K562 (cell line): ENCODE data around the gene VDAC1. TPM values are rescaled to one million over a fixed set of nuclear protein-coding genes. Genes with fewer than 3 reads are reported as not detected.

Source experiments
- ASH1L ChIP-seq: fragments of 450-650 bp; IDR thresholded peaks from 2 replicates; pipeline ENCODE4 v1.6.1; 2018; ENCODE audit warnings: borderline replicate concordance, mild to moderate bottlenecking, low read depth; ENCODE audit not compliant: partially characterized antibody
- CBX5 ChIP-seq: IDR thresholded peaks from 2 replicates; pipeline ENCODE4 v1.6.1; 2014; ENCODE audit warnings: low read depth, borderline replicate concordance
- CLOCK ChIP-seq: fragments of 250-450 bp; sonication (Bioruptor Pico); IDR thresholded peaks from 2 replicates; pipeline ENCODE4 v1.4.0; 2020; ENCODE audit warnings: mild to moderate bottlenecking, moderate library complexity, borderline replicate concordance
- CSDE1 ChIP-seq, 2 experiments: fragments of 450-650 bp; IDR thresholded peaks; 2 replicates each; pipeline ENCODE4 v1.6.1; 2016; ENCODE audit warnings: mild to moderate bottlenecking in 1 of 2
- ETV6 ChIP-seq, 3 experiments: fragments of 150-350 bp in 1 of 3; sonication (generic) in 1 of 3; formaldehyde crosslinking in 1 of 3; IDR thresholded peaks; 2 replicates each; pipeline versions ENCODE4 v1.6.1 to v1.8.0; 2014 to 2022; ENCODE audit warnings: borderline replicate concordance in 2 of 3, low read depth in 2 of 3, antibody characterized with exemption in 1 of 3, low read length in 1 of 3, mild to moderate bottlenecking in 1 of 3, missing genetic modification reagents in 1 of 3
- GABPB2 ChIP-seq: fragments of 250-450 bp; sonication (Bioruptor Pico); conservative IDR thresholded peaks from 2 replicates; pipeline ENCODE4 v1.5.1; 2021; ENCODE audit warnings: mild to moderate bottlenecking
- HCFC1 ChIP-seq: IDR thresholded peaks from 2 replicates; pipeline ENCODE4 v1.6.1; 2012; ENCODE audit warnings: low read depth, low read length, improper control_type of control experiment
- KAT8 ChIP-seq: fragments of 450-650 bp; IDR thresholded peaks from 2 replicates; pipeline ENCODE4 v1.6.1; 2016; ENCODE audit warnings: low read depth, mild to moderate bottlenecking
- MAFG ChIP-seq: fragments of 450-650 bp; conservative IDR thresholded peaks from 2 replicates; pipeline ENCODE4 v1.6.1; 2016; ENCODE audit warnings: missing genetic modification characterization, missing compliant biosample characterization
- MYNN ChIP-seq, 2 experiments: sonication (generic); formaldehyde crosslinking in 1 of 2; IDR thresholded peaks; 2 replicates each; pipeline versions ENCODE4 v1.5.0 to v1.6.1; 2016 to 2020; ENCODE audit warnings: antibody characterized with exemption in 1 of 2, missing genetic modification reagents in 1 of 2
- NCOA6 ChIP-seq: fragments of 450-650 bp; IDR thresholded peaks from 2 replicates; pipeline ENCODE4 v1.6.1; 2017; ENCODE audit warnings: mild to moderate bottlenecking
- NEUROD1 ChIP-seq: fragments of 150-350 bp; IDR thresholded peaks from 2 replicates; pipeline ENCODE4 v1.6.1; 2014; ENCODE audit warnings: borderline replicate concordance, low read length, low read depth; ENCODE audit not compliant: partially characterized antibody
- NR2C1 ChIP-seq, 2 experiments: fragments of 450-650 bp; IDR thresholded peaks; 2 replicates each; pipeline ENCODE4 v1.6.1; 2017; ENCODE audit warnings: mild to moderate bottlenecking in 2 of 2, antibody characterized with exemption in 1 of 2, inconsistent platforms in 1 of 2, missing compliant biosample characterization in 1 of 2, missing genetic modification characterization in 1 of 2
- OTX1 ChIP-seq: fragments of 450-650 bp; formaldehyde crosslinking; IDR thresholded peaks from 2 replicates; pipeline ENCODE4 v1.4.0; 2022; ENCODE audit warnings: mild to moderate bottlenecking
- POLR3G ChIP-seq: IDR thresholded peaks from 2 replicates; pipeline ENCODE4 v1.6.1; 2011; ENCODE audit not compliant: insufficient read length, insufficient replicate concordance; ENCODE audit errors: extremely low read depth
- SRSF7 ChIP-seq: fragments of 200-400 bp; formaldehyde crosslinking; optimal IDR thresholded peaks from 2 replicates; pipeline ENCODE3; 2017; ENCODE audit warnings: mild to moderate bottlenecking, low read depth, low read length
- STAG1 ChIP-seq: sonication (generic); formaldehyde crosslinking; IDR thresholded peaks from 2 replicates; pipeline ENCODE4 v1.5.0; 2020; ENCODE audit warnings: missing genetic modification reagents, borderline replicate concordance
- TAF15 ChIP-seq: fragments of 200-400 bp; formaldehyde crosslinking; IDR thresholded peaks from 2 replicates; pipeline ENCODE4 v1.6.1; 2017; ENCODE audit warnings: mild to moderate bottlenecking, low read depth, low read length, moderate library complexity
- XRCC4 ChIP-seq: IDR thresholded peaks from one replicate; pipeline ENCODE4 v1.6.1; 2011; ENCODE audit not compliant: insufficient read depth, insufficient read length; ENCODE audit errors: extremely low read depth
- YBX1 ChIP-seq: fragments of 450-650 bp; IDR thresholded peaks from 2 replicates; pipeline ENCODE4 v1.7.1; 2016; ENCODE audit warnings: mild to moderate bottlenecking
- ZNF79 ChIP-seq: fragments of 250-450 bp; sonication (Bioruptor Pico); IDR thresholded peaks from 2 replicates; pipeline ENCODE4 v1.4.0; 2020; ENCODE audit warnings: low read depth, mild to moderate bottlenecking, moderate library complexity
- polyA plus RNA-seq, 8 experiments: library from polyadenylated mRNA; depleted of rRNA in 4 of 8; stranded (reverse) in 5 of 8; unstranded in 3 of 8; fragments of >200 nt; fragmentation: Nextera tagmentation in 2 of 8; fragmentation: Illumina TruSeq in 1 of 8; extraction: Ambion mirVana in 2 of 8; extraction: Trizol in 1 of 8; gene quantifications; 2 replicates each; pipeline versions ENCODE4 v1.2.1 to v1.2.3, GENCODE V29; 2011 to 2014; ENCODE audit warnings: inconsistent platforms in 1 of 8, missing spikeins in 1 of 8
- total RNA-seq, 7 experiments: library from RNA; depleted of rRNA in 6 of 7; stranded (reverse); fragments of >200 nt in 6 of 7; fragmentation: Illumina TruSeq in 2 of 7; extraction: Trizol in 2 of 7; gene quantifications; 2 replicates each; pipeline versions ENCODE4 v1.2.1 to v1.2.3, GENCODE V29; 2011 to 2021; ENCODE audit warnings: low replicate concordance in 1 of 7
- TF ChIP-seq, protein P1 (sequence below): fragments of 250-450 bp; sonication (Bioruptor Pico); IDR thresholded peaks from 2 replicates; pipeline ENCODE4 v1.8.0; 2022; ENCODE audit warnings: moderate library complexity, mild to moderate bottlenecking, inconsistent platforms
- TF ChIP-seq, protein P2 (sequence below): fragments of 450-650 bp; IDR thresholded peaks from 2 replicates; pipeline ENCODE4 v1.6.1; 2016; ENCODE audit warnings: missing biosample characterization, missing genetic modification characterization
- TF ChIP-seq, protein P3 (sequence below): sonication (generic); formaldehyde crosslinking; IDR thresholded peaks from 2 replicates; pipeline ENCODE4 v1.8.0; 2022; ENCODE audit warnings: mild to moderate bottlenecking, missing genetic modification reagents

VDAC1 gene
- total and polyA plus RNA-seq, 9 of the 15 experiments (the other 6 are each of a cell fraction or from before 2014, with no cell fraction given), result 168 to 366 (median 293) TPM

- TF ChIP-seq NR2C1 (IDR thresholded peaks at IDR 0.05), result no peak
- peak; percentile 64 for TF ChIP-seq NR2C1 (tag; IDR thresholded peaks at IDR 0.05)
- no peak for TF ChIP-seq ZNF79 (CRISPR knock-in tag)
- TF ChIP-seq SRSF7, result no peak
- no peak for TF ChIP-seq MAFG (tag)
- TF ChIP-seq MYNN (IDR thresholded peaks at IDR 0.05), result peak; percentile 90
- TF ChIP-seq MYNN (CRISPR knock-in tag; IDR thresholded peaks at IDR 0.05), result no peak
- TF ChIP-seq, protein P1, sequence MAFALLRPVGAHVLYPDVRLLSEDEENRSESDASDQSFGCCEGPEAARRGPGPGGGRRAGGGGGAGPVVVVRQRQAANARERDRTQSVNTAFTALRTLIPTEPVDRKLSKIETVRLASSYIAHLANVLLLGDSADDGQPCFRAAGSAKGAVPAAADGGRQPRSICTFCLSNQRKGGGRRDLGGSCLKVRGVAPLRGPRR (CRISPR knock-in tag), result no peak
- no peak for TF ChIP-seq ASH1L
- TF ChIP-seq STAG1 (CRISPR knock-in tag), result no peak
- TF ChIP-seq CLOCK, result no peak
- no peak for TF ChIP-seq TAF15
- TF ChIP-seq YBX1, result no peak
- no peak for TF ChIP-seq NCOA6
- no peak for TF ChIP-seq KAT8
- TF ChIP-seq OTX1 (CRISPR knock-in tag), result no peak
- no peak for TF ChIP-seq CSDE1 (IDR thresholded peaks at IDR 0.05)
- TF ChIP-seq GABPB2 (CRISPR knock-in tag), result no peak
- TF ChIP-seq XRCC4, result no peak
- no peak for TF ChIP-seq CBX5
- TF ChIP-seq, protein P2, sequence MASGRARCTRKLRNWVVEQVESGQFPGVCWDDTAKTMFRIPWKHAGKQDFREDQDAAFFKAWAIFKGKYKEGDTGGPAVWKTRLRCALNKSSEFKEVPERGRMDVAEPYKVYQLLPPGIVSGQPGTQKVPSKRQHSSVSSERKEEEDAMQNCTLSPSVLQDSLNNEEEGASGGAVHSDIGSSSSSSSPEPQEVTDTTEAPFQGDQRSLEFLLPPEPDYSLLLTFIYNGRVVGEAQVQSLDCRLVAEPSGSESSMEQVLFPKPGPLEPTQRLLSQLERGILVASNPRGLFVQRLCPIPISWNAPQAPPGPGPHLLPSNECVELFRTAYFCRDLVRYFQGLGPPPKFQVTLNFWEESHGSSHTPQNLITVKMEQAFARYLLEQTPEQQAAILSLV, result 0 out of 2 replicates have a peak, but pooled peaks have one; percentile 14
- TF ChIP-seq, protein P3, sequence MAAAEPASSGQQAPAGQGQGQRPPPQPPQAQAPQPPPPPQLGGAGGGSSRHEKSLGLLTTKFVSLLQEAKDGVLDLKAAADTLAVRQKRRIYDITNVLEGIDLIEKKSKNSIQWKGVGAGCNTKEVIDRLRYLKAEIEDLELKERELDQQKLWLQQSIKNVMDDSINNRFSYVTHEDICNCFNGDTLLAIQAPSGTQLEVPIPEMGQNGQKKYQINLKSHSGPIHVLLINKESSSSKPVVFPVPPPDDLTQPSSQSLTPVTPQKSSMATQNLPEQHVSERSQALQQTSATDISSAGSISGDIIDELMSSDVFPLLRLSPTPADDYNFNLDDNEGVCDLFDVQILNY, result no peak
- no peak for TF ChIP-seq HCFC1
- no peak for TF ChIP-seq POLR3G
- peak; percentile 79 for TF ChIP-seq NEUROD1
- TF ChIP-seq ETV6 (IDR thresholded peaks at IDR 0.05; ENCODE audit: borderline replicate concordance in 1 of 2, low read depth in 2 of 2, low read length in 1 of 2), result no peak
- no peak for TF ChIP-seq ETV6 (CRISPR knock-in tag; IDR thresholded peaks at IDR 0.05; ENCODE audit: borderline replicate concordance)
Measured at GRCh38 chr5:133932441-133933168, 72.2 kb downstream of the VDAC1 start (continued).
